ENCODE measurements around the gene DYRK4.
"Not testable (repeated sequence)": the region's sequence is repeated elsewhere in the genome, so short reads cannot be mapped to it uniquely, and the experiment has no call there.

The DYRK4 gene, protein sequence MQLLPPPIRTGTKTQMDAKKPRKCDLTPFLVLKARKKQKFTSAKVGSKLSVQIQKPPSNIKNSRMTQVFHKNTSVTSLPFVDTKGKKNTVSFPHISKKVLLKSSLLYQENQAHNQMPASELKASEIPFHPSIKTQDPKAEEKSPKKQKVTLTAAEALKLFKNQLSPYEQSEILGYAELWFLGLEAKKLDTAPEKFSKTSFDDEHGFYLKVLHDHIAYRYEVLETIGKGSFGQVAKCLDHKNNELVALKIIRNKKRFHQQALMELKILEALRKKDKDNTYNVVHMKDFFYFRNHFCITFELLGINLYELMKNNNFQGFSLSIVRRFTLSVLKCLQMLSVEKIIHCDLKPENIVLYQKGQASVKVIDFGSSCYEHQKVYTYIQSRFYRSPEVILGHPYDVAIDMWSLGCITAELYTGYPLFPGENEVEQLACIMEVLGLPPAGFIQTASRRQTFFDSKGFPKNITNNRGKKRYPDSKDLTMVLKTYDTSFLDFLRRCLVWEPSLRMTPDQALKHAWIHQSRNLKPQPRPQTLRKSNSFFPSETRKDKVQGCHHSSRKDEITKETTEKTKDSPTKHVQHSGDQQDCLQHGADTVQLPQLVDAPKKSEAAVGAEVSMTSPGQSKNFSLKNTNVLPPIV

DNA sequence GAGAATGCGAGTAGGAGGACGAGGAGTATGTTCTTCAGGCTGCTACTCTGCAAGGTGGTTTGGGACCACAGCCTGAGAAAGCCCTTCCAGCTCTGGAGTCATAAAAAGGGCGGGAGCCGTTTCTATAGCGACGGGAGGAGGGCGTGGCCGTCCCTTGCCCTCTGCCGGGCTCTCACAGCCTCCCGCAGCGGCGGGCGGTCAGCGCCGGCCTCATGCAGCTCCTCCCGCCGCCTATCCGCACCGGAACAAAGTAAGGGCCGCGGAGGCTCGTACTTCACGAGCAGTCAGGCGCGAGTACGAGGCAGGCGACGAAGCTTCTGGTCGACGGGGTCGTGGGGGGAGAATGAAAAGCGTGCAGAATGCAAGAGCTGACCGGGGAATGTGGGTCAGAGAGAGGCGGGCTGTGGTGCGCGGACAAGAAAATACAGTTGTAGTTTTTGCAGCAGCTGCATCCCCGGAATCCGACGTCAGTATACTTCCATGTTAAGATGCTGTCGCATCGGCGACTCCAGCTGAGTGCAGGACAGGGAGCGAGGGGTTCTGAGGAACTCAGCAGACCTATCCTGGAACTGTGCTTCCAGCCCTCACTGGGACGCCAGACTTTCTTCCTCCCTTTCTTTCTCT lies at the start of gene DYRK4:
Gene DYRK4, plus strand, starts transcription at position 175 of the 624 bp plus-strand sequence. Its CDS starts 38 bp downstream, at position 213.
- no peak for DNase-seq

DNA sequence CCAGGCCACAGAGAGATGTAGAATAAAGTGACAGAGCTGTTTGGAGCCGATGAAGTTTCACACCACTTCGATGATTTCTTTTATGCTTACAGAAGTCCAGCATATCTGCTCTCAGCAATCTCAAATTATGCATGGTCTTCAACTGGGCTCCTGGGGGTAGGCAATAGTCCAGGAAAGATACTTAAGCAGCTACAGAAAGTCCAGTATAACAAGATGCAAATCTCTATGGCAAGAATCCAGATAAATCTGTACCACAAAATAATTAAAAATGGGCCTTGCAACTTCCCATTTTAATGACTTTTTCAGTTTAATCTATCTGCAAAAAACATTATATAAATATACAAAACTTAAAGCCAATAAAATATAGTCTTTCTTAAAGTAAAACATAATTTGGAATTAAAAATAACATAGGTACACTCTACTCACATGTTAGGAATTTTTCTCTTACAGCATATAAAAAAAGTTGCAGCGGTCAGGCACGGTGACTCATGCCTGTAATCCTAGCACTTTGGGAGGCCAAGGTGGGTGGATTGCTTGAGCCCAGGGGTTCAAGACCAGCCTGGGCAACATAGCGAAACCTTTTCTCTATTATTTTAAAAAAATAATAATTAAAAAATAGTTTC lies 43.8 kb upstream of the DYRK4 start:
- no peak for DNase-seq

DNA sequence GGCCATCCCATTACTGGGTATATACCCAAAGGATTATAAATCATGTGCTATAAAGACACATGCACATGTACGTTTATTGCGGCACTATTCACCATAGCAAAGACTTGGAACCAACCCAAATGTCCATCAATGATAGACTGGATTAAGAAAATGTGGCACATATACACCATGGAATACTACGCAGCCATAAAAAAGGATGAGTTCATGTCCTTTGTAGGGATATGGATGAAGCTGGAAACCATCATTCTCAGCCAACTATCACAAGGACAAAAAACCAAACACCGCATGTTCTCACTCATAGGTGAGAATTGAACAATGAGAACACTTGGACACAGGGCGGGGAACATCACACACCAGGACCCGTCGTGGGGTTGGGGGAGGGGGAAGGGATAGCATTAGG lies 38.6 kb upstream of the DYRK4 start:
- not testable (repeated sequence) for DNase-seq

DNA sequence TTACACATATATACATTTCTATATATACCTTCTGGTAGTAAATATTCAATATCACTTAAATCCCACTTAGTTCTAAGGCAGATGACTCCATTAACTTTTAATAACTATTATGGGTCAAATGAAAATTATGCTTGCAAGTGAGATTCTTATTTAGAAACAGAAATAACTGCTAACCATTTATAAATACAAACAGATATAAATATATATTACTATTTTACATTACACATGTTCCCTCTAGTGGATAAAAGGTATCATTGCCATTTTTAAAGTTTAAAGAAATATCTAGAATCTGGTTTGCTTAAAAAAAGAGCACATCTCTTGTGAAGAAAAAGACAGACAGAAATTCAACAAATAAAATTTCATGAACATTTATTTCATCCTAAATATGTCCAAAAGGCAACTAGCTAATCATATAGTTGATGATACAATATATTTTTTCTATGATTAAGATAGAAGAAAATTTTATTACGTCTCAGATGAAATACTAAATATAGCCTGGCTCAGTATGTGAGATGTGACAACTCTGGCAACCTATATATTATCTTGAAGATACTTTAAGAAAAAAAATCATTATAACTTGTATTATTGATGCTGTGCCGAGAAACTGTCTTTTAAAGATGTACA lies 35.0 kb upstream of the DYRK4 start:
- DNase-seq = no peak

DNA sequence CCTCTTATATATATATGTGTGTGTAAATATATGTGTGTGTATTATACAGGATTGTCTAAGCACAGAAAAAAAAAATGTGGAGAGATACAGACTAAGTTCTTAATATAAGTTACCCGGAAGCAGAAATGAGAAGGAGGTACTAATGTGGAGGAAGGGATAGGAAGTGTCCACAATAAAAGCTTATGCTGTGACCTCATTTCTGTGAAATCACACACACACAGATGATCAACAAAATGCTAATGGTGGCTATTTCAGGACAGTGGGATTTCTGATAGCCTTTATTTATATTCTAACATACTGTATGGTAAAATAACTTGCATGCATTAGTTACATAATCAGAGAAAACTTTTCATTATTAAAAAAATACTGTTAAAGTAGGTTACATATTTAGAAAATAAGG lies 31.8 kb upstream of the DYRK4 start:
- no peak for DNase-seq

DNA sequence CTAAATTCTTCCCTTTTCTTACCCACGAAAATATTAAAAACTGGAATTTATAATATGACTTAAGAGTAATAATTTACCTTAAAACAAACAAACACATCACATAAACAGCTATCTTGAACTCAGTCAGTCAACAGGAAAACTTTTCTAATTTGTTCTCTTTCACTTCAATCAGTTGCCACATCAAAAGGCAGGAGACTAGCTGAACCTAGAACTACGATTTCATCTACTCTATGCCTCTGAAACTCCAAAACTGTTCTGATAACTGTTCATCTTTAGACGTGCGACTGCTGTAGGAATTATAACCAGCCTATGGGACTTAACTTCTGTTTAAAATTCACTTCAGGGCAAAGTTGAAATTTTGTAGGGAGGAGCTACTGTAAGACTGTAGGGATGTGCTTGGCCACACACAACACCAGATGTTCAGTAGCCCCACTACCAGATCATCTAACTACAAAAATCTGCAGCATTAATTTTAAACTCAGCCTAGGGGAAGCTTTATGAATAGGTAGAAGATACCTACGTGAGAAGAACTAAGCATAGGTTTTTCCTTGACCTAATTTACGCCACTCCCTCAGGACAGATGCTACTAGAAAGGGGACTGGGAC lies 30.9 kb upstream of the DYRK4 start:
- DNase-seq = no peak

DNA sequence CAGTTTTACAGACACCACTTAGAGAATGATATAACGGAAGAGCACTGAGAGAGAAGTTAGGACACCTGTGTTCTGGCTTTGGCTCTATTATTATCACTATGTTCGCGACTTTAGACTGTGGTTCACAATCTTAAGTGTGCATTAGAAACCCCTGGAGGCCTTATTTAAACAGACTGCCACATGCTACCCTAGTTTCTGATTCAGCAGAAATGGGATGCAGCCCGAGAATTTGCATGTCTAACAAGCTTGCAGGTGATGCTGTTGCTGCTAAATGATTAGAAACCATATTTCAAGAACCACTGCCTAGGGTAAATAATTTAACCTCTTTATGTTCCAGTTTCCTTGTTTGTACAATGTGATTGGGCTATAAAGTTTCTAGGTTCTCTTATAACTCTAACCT lies 26.9 kb upstream of the DYRK4 start:
- no peak for DNase-seq

DNA sequence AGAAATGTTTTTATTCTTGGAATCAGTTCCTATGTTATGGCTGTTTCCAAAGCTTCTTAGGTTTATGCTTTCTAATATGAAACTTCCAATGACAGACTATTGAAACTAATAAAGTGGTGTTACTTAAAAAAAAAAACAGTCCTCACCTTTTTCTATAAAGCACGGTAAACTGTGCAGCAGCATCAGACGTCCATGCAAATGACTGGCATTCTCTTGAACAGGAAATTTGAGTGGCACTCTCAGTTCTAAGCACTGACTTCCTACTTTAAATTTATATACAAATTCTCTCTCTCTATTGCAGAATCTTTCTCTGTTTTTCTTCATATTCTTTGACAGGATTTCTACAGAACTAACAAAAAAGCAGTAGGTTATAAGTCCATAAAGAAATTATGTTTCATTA lies 26.1 kb upstream of the DYRK4 start:
- no peak for DNase-seq

DNA sequence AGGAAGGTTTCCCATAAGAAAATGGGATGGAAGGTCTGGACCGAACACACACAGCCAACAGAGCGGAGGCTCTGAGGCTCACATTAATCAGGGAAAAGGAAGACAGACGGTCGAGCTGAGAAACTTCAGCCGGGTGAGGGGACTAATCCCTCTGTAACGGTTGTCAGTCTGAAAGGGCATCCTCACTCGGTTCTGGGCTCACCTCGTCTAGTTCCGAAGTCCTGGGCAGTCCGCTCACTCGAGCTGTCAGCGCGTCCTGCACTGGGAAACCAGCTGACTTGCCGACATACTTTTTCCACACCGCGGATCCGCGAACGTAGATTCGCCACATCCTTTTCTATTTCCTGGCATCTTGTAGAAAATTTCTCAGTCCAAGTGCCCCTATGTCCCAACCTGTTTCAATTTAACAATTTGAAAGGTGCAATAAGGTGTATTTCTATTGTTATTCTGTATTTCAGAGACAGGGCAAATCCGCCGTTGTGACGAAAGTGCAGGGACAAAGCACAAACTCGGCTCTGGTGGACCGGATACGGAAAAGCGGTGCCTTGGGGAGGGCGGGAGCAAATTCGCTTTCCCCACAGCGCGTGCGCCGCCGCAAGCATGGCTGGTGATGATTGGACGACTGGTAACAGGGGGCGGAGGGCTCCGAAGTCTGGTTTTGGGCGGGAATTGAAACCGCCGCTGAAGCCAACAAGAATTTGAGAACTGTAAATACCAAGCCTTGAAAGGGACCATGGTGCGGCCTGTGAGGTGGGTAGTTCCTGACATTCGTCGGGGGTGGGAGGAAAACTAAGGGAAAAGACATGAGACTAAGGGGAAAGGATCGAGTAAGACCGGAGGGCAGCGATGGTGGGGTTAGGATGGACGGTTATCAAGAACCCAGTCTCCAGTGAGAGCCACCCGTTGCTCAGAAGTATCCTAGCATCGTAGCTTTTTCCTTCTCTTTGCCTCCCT lies 23.5 kb upstream of the DYRK4 start, which contains the start of gene RAD51AP1:
Gene RAD51AP1, plus strand, starts transcription at position 684 of the 954 bp plus-strand sequence. Its CDS starts 50 bp downstream, at position 734.
- DNase-seq = peak; percentile 83 to 88 (median 86)

DNA sequence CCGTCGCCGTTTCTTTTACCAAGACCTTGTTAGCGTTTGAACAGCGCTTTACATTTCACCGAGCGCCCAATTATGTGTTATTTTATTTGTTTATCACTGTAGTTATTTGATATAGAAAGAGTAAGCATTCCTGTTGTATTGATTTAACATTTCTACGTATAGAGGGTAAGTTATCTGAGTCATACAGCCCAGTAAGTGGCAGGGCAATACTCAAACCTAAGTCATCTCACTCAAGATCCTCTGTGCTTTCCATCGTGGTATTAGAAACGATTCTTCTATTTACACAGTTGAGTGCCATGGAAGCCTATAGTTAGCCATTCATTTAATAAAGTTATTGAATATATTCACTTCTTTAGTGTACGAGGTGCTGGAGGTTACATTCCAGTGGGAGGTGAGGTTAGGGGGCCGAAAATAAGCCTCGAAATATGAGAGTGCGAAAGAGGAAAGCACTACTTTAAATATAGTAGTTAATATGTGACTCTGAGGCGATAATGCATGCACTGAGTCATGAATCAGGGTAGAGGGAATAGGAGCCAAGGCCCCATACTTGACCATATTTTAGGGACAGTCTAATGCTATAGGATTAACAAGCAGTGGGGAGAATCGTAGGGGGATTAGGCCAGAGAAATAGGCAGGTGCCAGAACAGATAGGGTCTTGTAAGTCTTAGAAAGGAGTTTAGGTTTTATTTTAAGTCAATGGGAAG lies 22.7 kb upstream of the DYRK4 start:
- no peak for DNase-seq

DNA sequence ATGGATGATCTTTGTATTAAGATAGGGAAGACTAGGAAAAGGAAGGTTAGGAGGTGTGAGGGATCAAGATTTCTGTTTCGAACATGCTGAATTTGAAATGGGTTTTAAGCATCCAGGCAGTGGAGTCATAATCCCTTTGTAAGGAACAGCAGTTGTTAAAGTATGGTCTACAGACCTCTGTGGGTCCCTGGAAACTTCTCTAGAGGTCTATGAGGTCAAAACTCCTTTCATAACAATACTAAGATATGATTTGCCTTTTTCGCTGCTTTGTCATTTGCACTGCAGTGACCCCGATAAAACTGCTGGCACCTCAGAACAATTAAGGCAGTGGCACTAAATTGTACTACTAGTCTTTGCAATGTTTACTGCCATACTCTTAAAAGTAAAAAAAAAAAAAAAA lies 21.8 kb upstream of the DYRK4 start:
- no peak for DNase-seq

DNA sequence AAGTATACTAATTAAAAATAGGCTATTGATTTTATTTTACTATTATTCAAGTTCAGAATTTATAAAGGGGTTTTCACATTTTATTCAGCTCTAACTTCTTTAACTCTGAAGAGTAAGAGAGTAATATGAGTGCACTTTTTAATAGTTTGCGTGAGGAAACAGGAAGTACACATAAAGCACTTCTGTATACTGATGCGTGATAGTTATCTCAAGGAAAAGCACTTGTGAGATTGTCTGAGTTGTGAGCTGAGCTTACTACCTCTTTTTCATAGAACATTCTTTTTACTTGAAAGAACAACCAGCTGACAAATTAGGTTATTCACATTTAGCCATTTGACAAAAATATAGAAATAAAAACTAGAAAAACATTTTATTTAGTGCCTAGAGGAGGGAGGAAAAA lies 21.4 kb upstream of the DYRK4 start:
- DNase-seq = no peak

DNA sequence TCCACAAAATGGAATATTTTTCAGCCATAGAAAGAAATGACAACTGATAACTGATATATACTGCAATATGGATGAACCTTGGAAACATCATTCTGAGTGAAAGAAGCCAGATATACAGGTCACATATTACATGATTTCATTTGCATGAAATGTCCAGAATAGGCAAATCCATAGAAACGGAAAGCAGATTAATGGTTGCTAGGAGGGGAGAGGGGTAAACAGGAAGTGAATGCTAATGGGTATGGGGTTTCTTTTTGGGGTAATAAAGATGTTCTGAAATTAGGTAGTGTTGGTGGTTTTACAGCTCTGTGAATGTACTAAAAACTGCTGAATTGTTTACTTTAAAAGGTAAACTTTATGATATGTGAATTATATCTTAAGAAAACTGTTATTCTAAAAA lies 16.8 kb upstream of the DYRK4 start:
- no peak for DNase-seq

DNA sequence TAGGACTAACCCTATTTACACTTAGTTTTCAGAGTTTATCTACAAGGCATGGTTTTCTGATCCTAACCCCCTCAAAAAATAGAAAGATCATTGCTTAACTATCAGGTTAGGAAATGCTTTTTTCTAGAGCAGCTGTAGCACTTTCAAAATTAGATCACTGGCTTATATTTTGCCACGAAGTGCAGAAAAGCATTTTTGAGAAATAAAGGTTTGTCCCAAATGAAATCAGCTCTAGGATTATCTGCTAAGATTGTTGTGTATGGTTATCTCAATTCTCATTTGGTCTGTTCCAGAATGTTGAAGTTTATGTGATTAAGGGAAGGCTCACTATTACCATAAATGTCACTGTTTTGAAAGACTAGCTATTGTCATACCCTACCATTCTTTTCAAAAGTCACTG lies 9.8 kb upstream of the DYRK4 start:
- no peak for DNase-seq

DNA sequence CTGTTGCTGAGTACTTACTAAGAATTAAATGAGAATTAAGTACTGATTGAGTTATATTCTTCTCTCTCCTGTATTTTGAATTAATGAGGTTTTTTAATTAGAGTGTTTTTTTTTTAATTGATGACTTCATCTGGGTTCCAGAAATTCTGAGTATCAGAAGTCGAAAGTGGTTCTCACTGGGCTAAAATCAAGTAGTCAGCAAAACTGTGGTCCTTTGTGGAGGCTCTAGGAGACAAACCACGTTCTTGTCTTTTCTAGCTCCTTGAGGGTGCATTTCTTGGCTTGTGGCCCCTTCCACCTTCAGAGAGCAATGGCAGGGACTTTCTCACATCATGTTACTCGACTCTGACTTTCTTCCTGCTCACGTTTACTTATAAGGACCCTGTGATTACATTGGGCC lies 8.1 kb upstream of the DYRK4 start:
- no peak for DNase-seq

DNA sequence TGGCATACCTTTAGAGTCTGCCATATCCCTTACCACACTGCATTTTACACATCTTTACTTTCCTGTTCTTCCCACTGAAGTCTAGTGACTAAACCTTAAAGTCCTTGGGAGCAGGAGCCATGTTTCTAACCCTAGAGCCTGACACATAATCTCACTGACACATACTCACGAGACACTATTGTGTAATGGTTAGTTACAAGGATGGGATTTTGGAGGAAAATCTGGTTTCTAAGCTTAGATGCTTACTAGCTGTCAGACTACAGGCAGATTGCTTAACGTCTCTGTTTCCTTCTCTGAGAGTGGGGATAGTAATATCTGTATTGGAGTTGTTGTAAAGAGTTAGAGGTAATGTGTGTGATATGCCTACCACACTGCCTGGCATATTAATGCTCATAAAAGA lies 6.2 kb upstream of the DYRK4 start:
- no peak for DNase-seq

DNA sequence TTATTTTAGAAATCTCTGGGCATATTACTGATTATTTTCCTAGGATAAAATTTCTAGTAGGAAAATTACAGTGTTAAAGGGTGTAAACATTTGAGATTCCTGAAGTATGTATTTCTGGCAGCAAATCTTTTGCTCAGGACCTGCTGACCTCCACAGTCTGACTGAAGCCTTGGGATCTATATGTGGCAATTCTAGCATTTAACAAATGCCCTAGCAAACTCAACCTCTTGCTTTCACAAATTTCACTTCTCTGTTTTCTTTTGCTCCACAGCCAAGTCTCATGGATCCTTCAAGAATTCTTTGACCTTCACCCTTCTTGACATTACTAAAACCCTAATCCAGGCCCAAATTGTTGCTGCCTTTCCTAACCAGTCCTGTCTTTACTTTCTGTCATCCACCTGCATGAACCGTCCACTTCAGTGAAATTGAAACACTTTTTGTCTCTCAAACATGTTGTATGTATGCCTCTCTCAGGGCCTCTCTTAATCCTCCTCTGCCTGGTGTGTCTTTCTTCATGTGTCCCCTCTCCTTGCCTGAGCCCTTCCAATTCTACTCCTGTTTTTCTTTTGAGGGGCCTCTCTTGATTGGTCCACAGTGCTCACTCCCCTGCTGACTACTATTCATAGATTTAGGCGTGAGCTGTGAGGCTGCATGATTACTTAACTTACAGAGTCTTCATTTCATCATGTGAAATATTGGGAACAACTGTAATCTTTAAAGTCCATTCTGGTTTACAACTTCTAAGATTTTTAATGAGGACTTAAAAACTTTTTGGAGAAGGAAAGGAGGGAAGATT lies 5.1 kb upstream of the DYRK4 start:
- no peak for DNase-seq

DNA sequence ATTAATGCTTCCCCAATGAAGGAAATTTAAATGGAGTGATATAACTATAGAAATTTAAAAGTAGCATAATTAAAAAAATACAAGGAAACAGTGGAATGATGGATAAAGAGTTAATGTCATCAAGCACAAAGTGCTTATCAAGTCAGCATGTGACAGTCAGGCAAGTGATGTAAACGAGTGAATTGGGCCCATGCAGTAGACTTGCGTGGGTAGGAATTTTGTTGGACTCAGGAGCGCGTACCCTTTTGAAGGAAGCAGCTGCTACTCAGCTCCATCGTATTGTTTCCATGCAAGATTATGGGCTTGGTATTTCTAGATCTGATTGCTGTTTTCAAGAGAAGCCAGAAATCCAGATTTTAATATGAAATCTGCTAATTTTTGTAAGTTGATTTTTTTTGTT lies 4.4 kb upstream of the DYRK4 start:
- no peak for DNase-seq

DNA sequence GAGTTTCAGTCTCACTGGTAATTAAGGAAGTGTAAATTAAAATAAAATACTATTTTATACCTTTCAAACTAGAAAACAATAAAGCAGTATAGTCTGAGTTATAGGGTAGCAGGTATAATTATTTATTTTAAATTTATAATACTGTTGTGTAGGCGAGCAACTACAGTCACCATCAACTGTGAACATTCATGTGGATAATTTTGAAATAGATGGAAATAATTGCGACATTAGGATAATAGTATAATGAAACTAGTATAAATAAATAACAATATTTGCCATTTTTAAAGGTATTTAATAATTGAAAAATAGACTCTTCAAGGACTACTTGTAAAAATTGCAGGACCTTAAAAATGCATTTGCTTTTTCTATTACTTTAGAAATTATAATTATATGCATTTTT lies 3.8 kb upstream of the DYRK4 start:
- no peak for DNase-seq

DNA sequence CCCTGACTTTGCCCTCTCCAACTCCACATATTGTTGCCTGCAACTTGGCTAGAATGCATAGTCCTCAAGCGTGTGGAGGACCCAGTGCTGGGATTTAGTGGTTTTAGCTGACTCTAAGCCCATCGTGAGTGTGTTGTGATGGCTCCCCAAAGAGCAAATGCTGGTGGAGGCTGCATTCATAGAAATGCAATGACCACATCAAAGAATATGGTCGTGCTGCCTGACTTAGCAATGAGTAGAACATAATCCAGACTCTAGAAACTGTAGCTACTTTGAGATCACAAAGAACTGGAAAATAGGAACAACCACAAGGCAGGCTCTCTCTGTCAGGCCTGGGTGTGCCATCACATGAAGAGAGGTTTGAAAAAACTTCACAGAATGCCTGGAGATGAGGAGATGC lies 1.3 kb downstream of the DYRK4 start:
- DNase-seq = no peak
